Measurements from ENCODE around the gene CKS1B. TPM values are rescaled to one million over a fixed set of nuclear protein-coding genes. Genes with fewer than 3 reads are reported as not detected.

Gene CKS1B
- total and polyA plus RNA-seq, 9 of the 15 experiments (the other 6 are each of a cell fraction or from before 2014, with no cell fraction given), result 215 to 1,103 (median 460) TPM

- TF ChIP-seq ELF4 (CRISPR knock-in tag; IDR thresholded peaks at IDR 0.05) (no peak), PREB (CRISPR knock-in tag; IDR thresholded peaks at IDR 0.05) (no peak), CTCF (IDR thresholded peaks at IDR 0.05 in 2 of 3, conservative IDR thresholded peaks at IDR 0.05 in 1 of 3; ENCODE audit: insufficient read depth in 2 of 3, low read depth in 1 of 3, low read length in 3 of 3) (no peak), IRF9 (tag; IDR thresholded peaks at IDR 0.05) (no peak), ZNF764 (CRISPR knock-in tag; IDR thresholded peaks at IDR 0.05; ENCODE audit: low read depth) (no peak), ZNF140 (CRISPR knock-in tag; IDR thresholded peaks at IDR 0.05) (no peak), ZNF174 (CRISPR knock-in tag; IDR thresholded peaks at IDR 0.05) (no peak), PHB (CRISPR knock-in tag; IDR thresholded peaks at IDR 0.05) (no peak), CBFA2T3 (IDR thresholded peaks at IDR 0.05) (peak; percentile 73), ZBTB43 (CRISPR knock-in tag; IDR thresholded peaks at IDR 0.05) (no peak), ZNF398 (CRISPR knock-in tag; IDR thresholded peaks at IDR 0.05) (no peak), TAL1 (IDR thresholded peaks at IDR 0.05) (peak; percentile 41; the same call in 1 of the 2 replicates), CHCHD3 (CRISPR knock-in tag; IDR thresholded peaks at IDR 0.05) (no peak), NONO (IDR thresholded peaks at IDR 0.05; ENCODE audit: low read depth in 2 of 2, low read length in 1 of 2) (no peak), TBL1XR1 (IDR thresholded peaks at IDR 0.05; ENCODE audit: low read length in 2 of 2) (no peak)
These were observed 10.8 kb upstream of the CKS1B start (continued) for GRCh38 chr1:154963643-154964042.
